H54 (cell line): ENCODE results near the gene MRGPRD.

ENCODE experiments used
- DNase-seq: peaks from one replicate; pipeline ENCODE4 v3.0.0; 2011; ENCODE audit warnings: low spot score, mixed read lengths; ENCODE audit not compliant: insufficient read length
- FAIRE-seq: peaks from 3 replicates; lab custom pipeline; 2011; peaks lifted over from hg19 to GRCh38; lab: Jason Lieb, UNC
- POLR2A ChIP-seq: IDR thresholded peaks from 2 replicates; pipeline ENCODE4 v1.6.1; 2011; ENCODE audit warnings: low read depth, mild to moderate bottlenecking, low read length

MRGPRD gene

DNA sequence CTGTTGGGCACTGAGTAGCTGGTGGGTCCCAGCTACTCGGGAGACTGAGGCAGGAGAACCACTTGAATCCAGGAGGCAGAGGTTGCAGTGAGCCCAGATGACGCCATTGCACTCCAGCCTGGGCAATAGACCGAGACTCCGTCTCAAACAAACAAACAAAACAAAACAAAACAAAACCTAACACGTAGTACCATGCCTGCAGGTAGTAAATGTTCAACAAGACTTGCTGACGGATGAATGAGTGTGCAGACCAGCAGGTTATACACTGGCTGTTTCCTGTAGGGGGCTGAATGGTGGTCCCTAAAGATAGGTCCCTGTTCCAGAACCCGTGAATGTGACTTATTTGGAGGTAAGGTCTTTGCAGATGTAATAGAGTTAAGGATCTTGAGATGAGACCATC lies 12.8 kb upstream of the MRGPRD start:
- no peak for FAIRE-seq
- DNase-seq = no peak
- no peak for TF ChIP-seq POLR2A

GRCh38 chr11:68992743-68993255 lies 12.0 kb upstream of the MRGPRD start:
- no peak for FAIRE-seq
- no peak for DNase-seq
- TF ChIP-seq POLR2A = no peak

- TF ChIP-seq POLR2A = no peak
- DNase-seq = no peak
- FAIRE-seq = no peak
These were observed 10.4 kb upstream of the MRGPRD start for GRCh38 chr11:68990995-68991780.

- no peak for DNase-seq
- no peak for TF ChIP-seq POLR2A
- FAIRE-seq = no peak
These were observed 9.3 kb upstream of the MRGPRD start for GRCh38 chr11:68989936-68990606.

DNA sequence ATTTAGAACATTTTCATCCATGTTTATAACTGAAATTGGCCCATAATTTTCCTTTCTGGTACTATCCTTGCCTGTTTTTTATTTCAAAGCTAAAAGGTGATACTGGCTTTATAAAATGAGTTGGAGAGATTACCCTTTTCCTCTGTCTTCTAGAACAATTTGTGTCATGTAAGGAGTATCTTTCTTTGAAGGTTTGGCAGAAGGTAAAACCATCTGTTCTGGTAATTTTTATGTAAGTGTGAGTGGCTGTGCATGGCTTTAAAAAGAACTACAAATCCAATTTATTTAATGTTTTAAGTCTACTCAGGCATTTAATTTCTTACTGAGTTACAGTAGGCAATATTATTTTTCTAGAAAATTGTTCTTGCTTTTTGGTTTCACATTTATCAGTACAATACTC lies 7.7 kb upstream of the MRGPRD start:
- TF ChIP-seq POLR2A = no peak
- no peak for FAIRE-seq
- DNase-seq = no peak

DNA sequence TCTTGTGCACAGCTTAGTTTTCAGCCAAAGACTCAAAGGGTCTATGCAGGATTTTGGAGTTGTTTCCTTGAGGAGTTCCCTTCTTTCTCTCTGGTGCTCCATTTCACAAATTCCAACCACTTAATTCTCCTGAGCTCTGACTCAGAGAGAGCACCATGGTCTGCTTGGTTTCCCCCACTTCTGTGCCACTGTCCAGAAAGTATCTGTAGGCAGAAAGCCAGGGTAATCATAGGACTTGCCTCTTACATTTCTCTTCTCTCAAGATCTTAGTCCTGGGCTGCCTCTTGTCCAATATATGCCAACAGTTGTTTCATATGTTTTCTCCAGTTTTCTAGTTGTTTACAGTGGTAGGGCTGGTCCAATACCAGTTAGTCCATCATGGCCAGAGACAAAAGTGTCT lies 6.4 kb upstream of the MRGPRD start:
- DNase-seq (no peak), FAIRE-seq (no peak)
- TF ChIP-seq POLR2A = no peak

DNA sequence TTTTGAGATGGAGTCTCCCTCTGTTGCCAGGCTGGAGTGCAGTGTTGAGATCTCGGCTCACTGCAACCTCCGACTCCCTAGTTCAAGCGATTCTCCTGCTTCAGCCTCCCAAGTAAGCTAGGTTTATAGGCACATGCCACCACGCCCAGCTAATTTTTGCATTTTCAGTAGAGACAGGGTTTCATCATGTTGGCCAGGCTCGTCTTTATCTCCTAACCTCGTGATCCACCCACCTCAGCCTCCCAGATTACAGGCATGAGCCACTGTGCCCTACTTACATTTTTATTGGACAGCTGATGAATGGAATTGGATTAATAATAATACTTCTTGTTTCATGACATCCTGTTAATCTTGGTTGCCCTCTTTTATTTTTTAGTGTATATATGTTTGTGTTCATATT lies 3.0 kb upstream of the MRGPRD start:
- no peak for DNase-seq
- no peak for TF ChIP-seq POLR2A
- FAIRE-seq = no peak

DNA sequence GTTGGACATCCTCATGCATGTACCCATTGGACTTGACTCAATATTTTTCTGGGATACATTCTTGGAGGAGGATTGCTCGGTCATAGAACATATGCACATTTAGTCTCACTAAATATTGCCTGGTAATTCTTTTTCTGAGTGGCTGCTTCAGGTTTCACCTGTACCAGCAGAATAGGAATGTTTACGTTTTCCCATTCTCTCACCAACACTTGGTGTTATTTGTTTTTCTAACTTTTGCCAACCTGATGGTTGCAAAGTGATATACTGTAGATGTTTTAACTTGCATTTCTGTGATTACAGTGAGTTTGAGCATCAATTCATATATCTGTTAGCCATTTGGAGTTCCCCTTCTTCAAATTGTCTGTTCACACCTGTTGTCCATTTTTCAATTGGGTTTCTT lies 1.3 kb upstream of the MRGPRD start:
- no peak for TF ChIP-seq POLR2A
- FAIRE-seq = no peak
- DNase-seq = no peak

DNA sequence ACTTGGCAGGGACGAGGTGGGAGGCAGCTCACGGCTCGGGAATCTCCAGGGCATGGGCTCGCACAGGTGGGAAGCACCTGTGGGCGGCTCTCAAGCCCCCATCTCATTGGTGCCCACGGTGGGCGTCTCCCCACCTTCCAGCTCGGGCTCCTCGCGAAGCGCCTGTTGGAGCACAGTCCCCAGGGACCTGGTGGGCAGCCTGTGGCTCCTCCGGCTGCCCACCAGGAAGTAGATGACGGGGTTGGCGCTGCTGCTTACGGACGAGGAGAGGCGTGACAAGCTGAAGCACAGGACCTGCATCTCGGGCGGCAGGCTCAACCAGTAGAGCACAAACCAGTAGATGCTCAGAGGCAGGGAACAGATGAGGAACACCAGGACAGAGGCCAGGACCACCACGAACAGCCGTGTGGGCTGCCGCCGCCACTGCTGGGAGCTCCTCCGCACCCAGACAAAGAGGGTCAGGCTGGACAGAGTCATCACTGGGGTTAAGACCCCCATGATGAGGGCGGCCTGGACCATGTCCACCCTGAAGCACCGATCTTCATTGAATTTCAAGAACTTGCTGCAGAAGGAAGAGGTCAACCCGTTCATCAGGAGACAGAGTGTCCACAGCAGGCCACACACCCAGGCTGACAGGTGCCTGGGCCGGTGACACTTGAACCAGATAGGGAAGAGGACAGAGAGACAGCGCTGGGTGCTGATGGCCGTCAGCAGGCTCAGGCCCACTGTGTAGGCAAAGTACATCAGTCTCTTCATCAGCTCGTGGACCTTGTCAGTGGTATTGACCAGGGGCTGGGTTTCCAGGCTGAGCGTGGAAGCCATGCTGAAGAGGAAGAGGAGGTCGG lies 633 bp downstream of the MRGPRD start:
- no peak for TF ChIP-seq POLR2A
- no peak for FAIRE-seq
- DNase-seq = no peak

GRCh38 chr11:68978931-68979594 lies 1.7 kb downstream of the MRGPRD start:
- DNase-seq (no peak), FAIRE-seq (no peak)
- no peak for TF ChIP-seq POLR2A

- TF ChIP-seq POLR2A = no peak
- FAIRE-seq (no peak), DNase-seq (no peak)
These were observed 2.2 kb downstream of the MRGPRD start for GRCh38 chr11:68978626-68978930.

DNA sequence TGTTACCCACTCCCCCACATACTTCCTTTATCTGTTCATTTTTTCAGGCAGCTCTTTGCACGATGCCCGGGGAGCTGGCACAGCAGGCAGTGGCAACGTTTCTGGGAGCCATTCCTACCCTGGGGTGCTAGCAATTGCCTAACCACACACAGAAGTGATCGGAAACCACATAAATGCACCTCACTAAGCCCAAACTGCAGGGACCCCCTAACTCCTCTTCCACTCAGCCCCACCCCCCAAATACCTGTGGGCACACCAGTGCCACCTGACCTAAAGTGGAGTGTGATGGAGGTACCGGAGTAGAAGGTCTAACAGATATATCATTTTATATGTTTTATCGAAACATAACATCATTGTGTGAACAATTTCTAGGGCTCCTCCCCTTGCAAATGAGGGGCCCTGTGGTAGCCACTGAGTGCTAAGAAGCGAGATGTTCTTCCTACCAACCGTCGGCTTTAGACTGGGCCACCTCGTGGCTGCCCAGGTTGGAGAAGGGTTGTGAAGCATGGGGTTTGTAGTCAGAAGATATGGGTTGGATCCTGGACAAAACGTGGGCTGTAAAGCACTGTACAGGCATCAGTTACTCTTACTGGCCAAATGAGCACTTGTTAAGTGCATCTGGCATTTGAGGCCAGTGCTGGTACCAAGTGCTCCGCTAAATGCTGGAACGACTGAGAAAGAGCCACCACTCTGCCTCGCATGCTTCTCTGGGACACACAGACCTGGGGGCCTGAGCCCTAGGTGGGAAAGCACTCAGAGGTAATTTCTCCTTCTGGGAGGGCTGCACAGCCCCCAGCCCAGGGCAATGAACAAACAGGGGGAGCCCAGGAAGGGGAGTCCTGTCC lies 2.8 kb downstream of the MRGPRD start:
- no peak for TF ChIP-seq POLR2A
- no peak for DNase-seq
- FAIRE-seq = no peak

DNA sequence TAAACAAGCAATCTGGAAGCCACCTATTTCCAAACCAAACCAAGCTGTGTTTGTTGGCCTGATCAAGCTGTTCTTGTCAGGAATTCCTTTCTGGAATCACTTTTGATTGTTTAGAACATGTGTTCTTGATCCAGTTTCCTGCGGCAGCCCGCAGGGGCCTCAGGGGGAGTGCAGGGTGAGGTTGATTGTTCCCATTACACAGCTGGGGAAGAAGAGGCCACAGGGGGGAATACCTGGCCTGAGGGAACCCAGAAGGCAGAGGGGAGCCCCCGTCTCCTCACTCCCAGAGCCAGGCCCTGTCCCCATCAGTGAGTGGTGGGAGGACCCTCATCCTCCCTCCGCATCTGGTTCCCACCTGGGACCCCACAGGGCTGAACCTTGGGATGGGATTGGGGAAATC lies 4.2 kb downstream of the MRGPRD start:
- no peak for DNase-seq

More for the DNA sequence above, 4.2 kb downstream of the MRGPRD start:
- no peak for FAIRE-seq
- TF ChIP-seq POLR2A = no peak
